DND-41 (cell line): ENCODE results near the gene MACF1.

Source experiments
- EZH2 ChIP-seq: IDR thresholded peaks from 3 replicates; pipeline ENCODE4 v1.6.1; 2012; ENCODE audit warnings: borderline replicate concordance, low read depth, mild to moderate bottlenecking, moderate library complexity, low read length, inconsistent platforms; ENCODE audit not compliant: severe bottlenecking
- TF ChIP-seq, protein P1 (sequence below): IDR thresholded peaks from 2 replicates; pipeline ENCODE4 v1.5.1; 2012; ENCODE audit warnings: borderline replicate concordance, low read length, moderate library complexity, mild to moderate bottlenecking; ENCODE audit not compliant: poor library complexity, severe bottlenecking; ENCODE audit errors: extremely low read depth

DNA sequence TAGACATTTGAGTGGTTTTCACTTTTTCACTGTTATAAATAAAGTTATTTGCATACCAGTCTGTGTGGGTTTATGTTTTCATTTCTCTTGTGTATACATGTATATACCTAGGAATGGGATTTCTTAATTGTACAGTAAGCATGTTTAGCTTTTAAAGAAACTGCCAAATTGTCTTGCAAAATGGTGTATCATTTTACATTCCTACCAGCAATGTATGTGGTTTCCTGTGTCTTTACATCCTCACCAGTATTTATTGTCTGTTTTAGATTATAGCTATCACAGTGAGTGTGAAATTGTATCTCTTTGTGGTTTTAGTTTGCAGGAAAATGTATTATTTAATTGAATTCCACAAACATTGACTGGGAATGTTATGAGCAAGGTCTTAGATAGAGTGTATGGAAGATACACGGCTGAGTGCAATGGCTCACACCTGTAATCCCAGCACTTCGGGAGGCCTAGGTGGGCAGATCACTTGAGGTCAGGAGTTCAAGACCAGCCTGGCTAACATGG, 57.3 kb downstream of the MACF1 start:
- TF ChIP-seq, protein P1, sequence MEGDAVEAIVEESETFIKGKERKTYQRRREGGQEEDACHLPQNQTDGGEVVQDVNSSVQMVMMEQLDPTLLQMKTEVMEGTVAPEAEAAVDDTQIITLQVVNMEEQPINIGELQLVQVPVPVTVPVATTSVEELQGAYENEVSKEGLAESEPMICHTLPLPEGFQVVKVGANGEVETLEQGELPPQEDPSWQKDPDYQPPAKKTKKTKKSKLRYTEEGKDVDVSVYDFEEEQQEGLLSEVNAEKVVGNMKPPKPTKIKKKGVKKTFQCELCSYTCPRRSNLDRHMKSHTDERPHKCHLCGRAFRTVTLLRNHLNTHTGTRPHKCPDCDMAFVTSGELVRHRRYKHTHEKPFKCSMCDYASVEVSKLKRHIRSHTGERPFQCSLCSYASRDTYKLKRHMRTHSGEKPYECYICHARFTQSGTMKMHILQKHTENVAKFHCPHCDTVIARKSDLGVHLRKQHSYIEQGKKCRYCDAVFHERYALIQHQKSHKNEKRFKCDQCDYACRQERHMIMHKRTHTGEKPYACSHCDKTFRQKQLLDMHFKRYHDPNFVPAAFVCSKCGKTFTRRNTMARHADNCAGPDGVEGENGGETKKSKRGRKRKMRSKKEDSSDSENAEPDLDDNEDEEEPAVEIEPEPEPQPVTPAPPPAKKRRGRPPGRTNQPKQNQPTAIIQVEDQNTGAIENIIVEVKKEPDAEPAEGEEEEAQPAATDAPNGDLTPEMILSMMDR = no peak
- no peak for TF ChIP-seq EZH2
